ENCODE data around the gene RIMS1. TPM values are rescaled to one million over a fixed set of nuclear protein-coding genes. Genes with fewer than 3 reads are reported as not detected.

Gene RIMS1
- total RNA-seq, 1 donor from 2014 or later, result 4.3 TPM

- peak; percentile 18 for DNase-seq (ENCODE audit: low spot score)
These were observed 198.7 kb downstream of the RIMS1 start for GRCh38 chr6:72084992-72085569.

GRCh38 chr6:72094506-72094905 lies 208.2 kb downstream of the RIMS1 start:
- DNase-seq (ENCODE audit: low spot score), result no peak

- no peak for DNase-seq (ENCODE audit: low spot score)
These were observed 216.2 kb downstream of the RIMS1 start for GRCh38 chr6:72102561-72102960.

GRCh38 chr6:72111611-72112010 lies 225.3 kb downstream of the RIMS1 start:
- DNase-seq (ENCODE audit: low spot score), result no peak

- no peak for DNase-seq (ENCODE audit: low spot score)
These were observed 244.0 kb downstream of the RIMS1 start for GRCh38 chr6:72130327-72130726.

GRCh38 chr6:72132427-72132826 lies 246.1 kb downstream of the RIMS1 start:
- DNase-seq (ENCODE audit: low spot score), result no peak

GRCh38 chr6:72132851-72133250 lies 246.5 kb downstream of the RIMS1 start:
- DNase-seq (ENCODE audit: low spot score), result no peak

GRCh38 chr6:72133324-72133723 lies 247.0 kb downstream of the RIMS1 start:
- no peak for DNase-seq (ENCODE audit: low spot score)

GRCh38 chr6:72140795-72141194 lies 254.4 kb downstream of the RIMS1 start:
- DNase-seq (ENCODE audit: low spot score), result no peak

GRCh38 chr6:72149715-72150114 lies 263.4 kb downstream of the RIMS1 start:
- no peak for DNase-seq (ENCODE audit: low spot score)

- DNase-seq (ENCODE audit: low spot score), result no peak
These were observed 265.4 kb downstream of the RIMS1 start for GRCh38 chr6:72151742-72152141.

GRCh38 chr6:72175916-72176315 lies 289.6 kb downstream of the RIMS1 start:
- DNase-seq (ENCODE audit: low spot score), result no peak

GRCh38 chr6:72182337-72183246 lies 296.2 kb downstream of the RIMS1 start:
- DNase-seq (ENCODE audit: low spot score), result peak; percentile 38

- DNase-seq (ENCODE audit: low spot score), result no peak
These were observed 317.6 kb downstream of the RIMS1 start for GRCh38 chr6:72203983-72204382.

GRCh38 chr6:72205500-72205899 lies 319.1 kb downstream of the RIMS1 start:
- DNase-seq (ENCODE audit: low spot score), result no peak

- no peak for DNase-seq (ENCODE audit: low spot score)
These were observed 320.3 kb downstream of the RIMS1 start for GRCh38 chr6:72206606-72207005.

- DNase-seq (ENCODE audit: low spot score), result no peak
These were observed 326.3 kb downstream of the RIMS1 start for GRCh38 chr6:72212686-72213085.

GRCh38 chr6:72213654-72214053 lies 327.3 kb downstream of the RIMS1 start:
- no peak for DNase-seq (ENCODE audit: low spot score)

- DNase-seq (ENCODE audit: low spot score), result peak; percentile 34
These were observed 330.1 kb downstream of the RIMS1 start for GRCh38 chr6:72216222-72217068.

- DNase-seq (ENCODE audit: low spot score), result no peak
These were observed 331.3 kb downstream of the RIMS1 start for GRCh38 chr6:72217626-72218025.

- peak; percentile 7 for DNase-seq (ENCODE audit: low spot score)
These were observed 331.8 kb downstream of the RIMS1 start for GRCh38 chr6:72218125-72218524.

- no peak for DNase-seq (ENCODE audit: low spot score)
These were observed 333.2 kb downstream of the RIMS1 start for GRCh38 chr6:72219536-72219935.
